ENCODE measurements around the gene EEF1G. TPM values are rescaled to one million over a fixed set of nuclear protein-coding genes. Genes with fewer than 3 reads are reported as not detected.

Gene EEF1G
- total and polyA plus RNA-seq, 9 of the 15 experiments (the other 6 are each of a cell fraction or from before 2014, with no cell fraction given), result 985 to 2,349 (median 2,035) TPM

GRCh38 chr11:62602141-62603071 lies 28.7 kb upstream of the EEF1G start (continued):
- TF ChIP-seq ARID4B (CRISPR knock-in tag; IDR thresholded peaks at IDR 0.05) (0 out of 2 replicates have a peak, but pooled peaks have one; percentile 26), NR4A1 (CRISPR knock-in tag; IDR thresholded peaks at IDR 0.05) (peak; percentile 55; the same call in 1 of the 2 replicates), NR4A1 (tag; IDR thresholded peaks at IDR 0.05) (no peak), ZNF561 (CRISPR knock-in tag; conservative IDR thresholded peaks at IDR 0.05) (no peak), PHF20 (IDR thresholded peaks at IDR 0.05; ENCODE audit: partially characterized antibody) (peak; percentile 33), TRIM24 (IDR thresholded peaks at IDR 0.05) (peak in 1 of 2 experiments; percentile 31; a peak in 1 of 4 replicates), SLC30A9 (CRISPR knock-in tag; IDR thresholded peaks at IDR 0.05) (no peak), TRIM28 (IDR thresholded peaks at IDR 0.05) (no peak), ZNF592 (IDR thresholded peaks at IDR 0.05) (peak; percentile 85), SMARCA4 (IDR thresholded peaks at IDR 0.05) (0 out of 2 replicates have a peak, but pooled peaks have one; percentile 21), SMAD4 (CRISPR knock-in tag; conservative IDR thresholded peaks at IDR 0.05) (peak; percentile 31), EGR1 (conservative IDR thresholded peaks at IDR 0.05) (peak; percentile 35), POLR2A (conservative IDR thresholded peaks at IDR 0.05) (0 out of 2 replicates have a peak, but pooled peaks have one; percentile 31), KDM2B (CRISPR knock-in tag; IDR thresholded peaks at IDR 0.05) (peak; percentile 92; the same call in 1 of the 2 replicates), E2F3 (CRISPR knock-in tag; IDR thresholded peaks at IDR 0.05) (peak; percentile 81; the same call in 1 of the 2 replicates), NBN (IDR thresholded peaks at IDR 0.05; ENCODE audit: low read depth) (peak; percentile 44; the same call in 1 of the 2 replicates), ZNF280B (CRISPR knock-in tag; IDR thresholded peaks at IDR 0.05) (no peak), ZNF165 (CRISPR knock-in tag; IDR thresholded peaks at IDR 0.05; ENCODE audit: borderline replicate concordance) (peak; percentile 55; the same call in 1 of the 2 replicates)

Measured in K562 (cell line).